ENCODE results near the gene ZFAND2A. TPM values are rescaled to one million over a fixed set of nuclear protein-coding genes. Genes with fewer than 3 reads are reported as not detected.

The ZFAND2A gene
- total RNA-seq, 1 donor from 2014 or later: 19.9 TPM

GRCh38 chr7:1176891-1177373 lies 16.9 kb upstream of the ZFAND2A start:
- ATAC-seq: peak; percentile 84
- peak; percentile 58 for TF ChIP-seq CTCF (IDR thresholded peaks at IDR 0.05)
- Histone ChIP-seq H3K9me3 (no peaks in the 10 kb centered on the region), H3K4me3 (no peak overlapping the region), H3K27me3 (no peaks in the 10 kb centered on the region), H3K36me3 (no peaks in the 10 kb centered on the region), H3K27ac (no peak overlapping the region), H3K4me1 (peaks cover 9% of the 10 kb centered on the region)
- DNase-seq: peak; percentile 90
- intact Hi-C loops (cut with DNase I): no loop called here

DNA sequence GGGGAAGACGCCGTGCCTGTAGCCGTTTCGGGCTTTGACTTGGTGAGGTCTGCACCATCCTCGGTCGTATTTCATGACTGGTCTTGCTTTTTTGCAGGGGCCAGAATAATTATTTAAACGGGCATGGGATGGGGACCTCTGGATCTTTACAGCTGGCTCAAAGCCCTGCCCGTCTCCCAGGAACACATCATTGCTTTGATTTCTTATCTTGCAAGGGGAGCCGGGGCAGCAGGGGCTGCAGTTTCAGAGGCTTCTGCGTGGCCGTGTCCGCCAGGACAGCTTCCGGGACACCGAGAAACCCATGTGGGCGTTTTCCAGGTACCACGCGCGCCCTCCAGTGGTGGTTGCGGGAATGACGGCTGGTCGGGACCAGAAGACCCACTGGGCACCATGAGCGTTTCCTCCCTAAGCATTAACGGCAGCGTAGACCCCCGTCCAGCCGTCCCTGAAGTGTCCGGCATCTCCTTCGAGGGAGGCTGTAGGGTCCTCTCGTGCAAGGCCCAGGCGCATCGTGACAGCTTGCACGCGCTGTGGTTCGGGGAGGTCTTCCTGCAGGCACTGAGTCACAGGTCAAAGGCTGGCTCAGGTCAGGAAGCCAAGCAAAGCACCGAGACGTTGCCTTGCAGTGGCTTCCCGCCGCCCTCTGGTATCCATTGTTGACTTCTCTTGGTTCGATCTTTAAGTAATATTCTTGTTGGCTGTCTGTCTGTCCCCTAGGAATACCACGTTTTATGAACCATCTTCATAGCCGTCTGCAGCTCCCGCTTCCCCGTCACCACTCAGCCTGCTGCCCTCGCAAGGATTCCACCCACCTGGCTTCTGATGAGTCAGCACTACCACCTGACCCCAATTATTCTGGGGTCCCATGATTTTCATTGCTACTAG lies 16.2 kb upstream of the ZFAND2A start:
- Histone ChIP-seq H3K36me3 (no peaks in the 10 kb centered on the region), H3K4me1 (peaks cover 9% of the 10 kb centered on the region), H3K27ac (peak overlapping the region; percentile 17), H3K4me3 (peak overlapping the region; percentile 23), H3K9me3 (no peaks in the 10 kb centered on the region), H3K27me3 (no peaks in the 10 kb centered on the region)
- DNase-seq (peak; percentile 93), ATAC-seq (peak; percentile 93)
- intact Hi-C loops (cut with DNase I): no loop called here
- TF ChIP-seq CTCF (IDR thresholded peaks at IDR 0.05): peak; percentile 91

DNA sequence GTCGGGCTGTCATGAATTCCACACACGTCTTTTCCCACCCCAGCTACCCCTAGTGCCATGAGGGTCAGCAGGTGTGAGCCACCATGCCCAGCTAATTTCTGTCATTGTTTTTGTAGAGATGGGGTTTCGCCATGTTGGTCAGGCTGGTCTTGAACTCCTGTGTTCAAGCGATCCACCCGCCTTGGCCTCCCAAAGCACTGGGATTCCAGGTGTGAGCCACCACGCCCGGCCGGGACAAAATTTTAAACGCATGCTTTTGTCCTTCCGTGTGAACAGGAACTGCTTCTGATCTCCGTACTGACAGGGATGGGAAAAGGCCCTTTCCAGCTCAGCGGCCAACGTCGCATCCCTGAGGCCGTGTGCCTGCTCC lies 15.6 kb upstream of the ZFAND2A start:
- H3K4me3 ChIP-seq: no peak overlapping the region
- peaks cover 9% of the 10 kb centered on the region for H3K4me1 ChIP-seq
- intact Hi-C loops (cut with DNase I): no loop called here
- no peaks in the 10 kb centered on the region for H3K36me3 ChIP-seq
- TF ChIP-seq CTCF (IDR thresholded peaks at IDR 0.05): no peak
- H3K9me3 ChIP-seq: no peaks in the 10 kb centered on the region
- no peaks in the 10 kb centered on the region for H3K27me3 ChIP-seq
- H3K27ac ChIP-seq: peak overlapping the region; percentile 17
- ATAC-seq: no peak
- DNase-seq: no peak

DNA sequence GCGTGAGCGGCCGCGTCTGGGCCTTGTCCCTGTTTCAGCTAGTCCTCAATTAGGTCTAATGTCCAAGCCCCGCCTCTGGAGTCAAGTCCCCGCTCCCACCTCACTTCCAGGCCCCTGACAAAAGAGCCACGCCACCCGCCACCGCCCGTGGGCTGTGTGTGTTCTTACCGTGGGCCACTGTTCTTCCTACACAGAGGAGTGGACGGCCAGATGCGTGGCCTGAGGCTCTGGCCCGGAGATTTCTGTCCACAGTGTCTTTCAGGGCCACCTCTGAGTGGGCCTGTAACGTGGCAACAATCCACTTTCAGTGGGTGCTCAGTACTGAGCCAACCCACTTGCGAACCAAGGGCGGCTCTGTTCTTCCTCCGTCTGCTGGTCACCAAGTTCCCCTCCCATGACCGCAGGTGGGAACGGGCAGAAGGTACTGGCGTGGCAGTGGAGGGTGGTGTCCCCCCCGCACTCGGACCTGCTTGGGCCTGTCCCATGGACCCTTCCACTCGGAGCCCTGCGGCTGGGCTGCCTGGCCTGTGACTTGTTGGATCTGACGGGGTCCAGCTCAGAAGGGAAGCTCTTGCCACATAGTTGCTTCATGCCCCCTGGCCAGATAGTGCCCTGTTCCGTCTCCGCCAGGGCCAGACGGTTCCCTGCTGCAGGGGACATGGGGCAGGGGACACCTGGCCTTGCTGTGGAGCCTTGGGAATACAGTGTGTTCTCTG lies 15.0 kb upstream of the ZFAND2A start:
- Histone ChIP-seq H3K4me3 (no peak overlapping the region), H3K36me3 (no peaks in the 10 kb centered on the region), H3K27ac (no peak overlapping the region), H3K9me3 (no peaks in the 10 kb centered on the region), H3K27me3 (no peaks in the 10 kb centered on the region), H3K4me1 (peaks cover 9% of the 10 kb centered on the region)
- intact Hi-C loops (cut with DNase I): no loop called here
- TF ChIP-seq CTCF (IDR thresholded peaks at IDR 0.05): no peak
- DNase-seq (no peak), ATAC-seq (no peak)

DNA sequence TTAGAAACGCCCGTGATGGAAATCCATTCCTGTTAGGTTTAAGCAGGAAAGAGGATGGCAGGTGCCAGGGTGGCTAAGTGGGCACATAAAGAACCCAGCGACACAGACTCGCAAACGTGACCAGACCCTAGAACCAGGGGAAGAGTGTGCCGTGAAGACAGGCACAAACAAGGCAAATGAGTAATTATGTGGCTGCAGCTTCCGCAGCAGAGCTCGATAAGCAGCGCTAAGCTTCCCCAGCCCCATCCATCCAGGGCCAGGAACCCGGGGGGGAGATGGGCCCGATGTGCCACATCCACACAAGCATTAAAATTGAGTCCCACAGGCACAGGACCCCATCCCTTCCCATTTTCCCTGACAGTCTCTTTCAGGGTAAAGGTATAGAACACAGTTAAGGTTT lies 14.0 kb upstream of the ZFAND2A start:
- no peaks in the 10 kb centered on the region for H3K9me3 ChIP-seq
- no peaks in the 10 kb centered on the region for H3K27me3 ChIP-seq
- no peak for ATAC-seq
- no peak for DNase-seq
- no peak overlapping the region for H3K27ac ChIP-seq
- no peak overlapping the region for H3K4me3 ChIP-seq
- H3K36me3 ChIP-seq: no peaks in the 10 kb centered on the region
- intact Hi-C loops (cut with DNase I): no loop called here
- no peak for TF ChIP-seq CTCF (IDR thresholded peaks at IDR 0.05)
- peaks cover 9% of the 10 kb centered on the region for H3K4me1 ChIP-seq

Measured in upper lobe of right lung (tissue), 1 donor.